ENCODE data around the gene RPL23. TPM values are rescaled to one million over a fixed set of nuclear protein-coding genes. Genes with fewer than 3 reads are reported as not detected.

Gene RPL23
- total RNA-seq, 1 donor from 2014 or later, result 1,142 TPM

DNA sequence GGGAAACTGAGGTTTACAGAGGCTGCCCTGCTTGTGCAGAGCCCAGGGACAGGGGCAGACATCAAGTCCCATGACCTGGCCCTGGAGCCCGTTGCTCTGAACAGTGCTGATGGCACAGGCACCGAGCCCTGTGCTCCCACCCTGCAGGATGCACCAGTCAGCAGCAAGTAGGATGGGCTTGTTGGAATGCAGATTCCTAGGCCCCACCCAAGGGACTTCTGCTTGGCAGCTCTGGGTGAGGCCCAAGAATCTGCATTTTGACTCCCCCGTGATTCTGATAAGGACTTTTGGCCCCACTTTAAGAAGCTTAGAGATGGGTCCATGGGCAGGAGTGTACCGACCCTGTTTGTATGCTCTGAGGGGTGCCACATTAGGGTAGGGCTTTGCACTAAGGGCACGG, 39.6 kb upstream of the RPL23 start:
- ATAC-seq (no peak), DNase-seq (no peak)
- TF ChIP-seq, protein P1, sequence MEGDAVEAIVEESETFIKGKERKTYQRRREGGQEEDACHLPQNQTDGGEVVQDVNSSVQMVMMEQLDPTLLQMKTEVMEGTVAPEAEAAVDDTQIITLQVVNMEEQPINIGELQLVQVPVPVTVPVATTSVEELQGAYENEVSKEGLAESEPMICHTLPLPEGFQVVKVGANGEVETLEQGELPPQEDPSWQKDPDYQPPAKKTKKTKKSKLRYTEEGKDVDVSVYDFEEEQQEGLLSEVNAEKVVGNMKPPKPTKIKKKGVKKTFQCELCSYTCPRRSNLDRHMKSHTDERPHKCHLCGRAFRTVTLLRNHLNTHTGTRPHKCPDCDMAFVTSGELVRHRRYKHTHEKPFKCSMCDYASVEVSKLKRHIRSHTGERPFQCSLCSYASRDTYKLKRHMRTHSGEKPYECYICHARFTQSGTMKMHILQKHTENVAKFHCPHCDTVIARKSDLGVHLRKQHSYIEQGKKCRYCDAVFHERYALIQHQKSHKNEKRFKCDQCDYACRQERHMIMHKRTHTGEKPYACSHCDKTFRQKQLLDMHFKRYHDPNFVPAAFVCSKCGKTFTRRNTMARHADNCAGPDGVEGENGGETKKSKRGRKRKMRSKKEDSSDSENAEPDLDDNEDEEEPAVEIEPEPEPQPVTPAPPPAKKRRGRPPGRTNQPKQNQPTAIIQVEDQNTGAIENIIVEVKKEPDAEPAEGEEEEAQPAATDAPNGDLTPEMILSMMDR (IDR thresholded peaks at IDR 0.05), result no peak
- H3K36me3 ChIP-seq, result peaks cover 76% of the 10 kb centered on the region
- intact Hi-C loops (cut with DNase I), result no loop called here
- H3K4me1 ChIP-seq, result peaks cover 55% of the 10 kb centered on the region
- no peak overlapping the region for H3K4me3 ChIP-seq
- H3K27me3 ChIP-seq, result no peaks in the 10 kb centered on the region
- no peaks in the 10 kb centered on the region for H3K9me3 ChIP-seq
- peak overlapping the region; percentile 59 for H3K27ac ChIP-seq

DNA sequence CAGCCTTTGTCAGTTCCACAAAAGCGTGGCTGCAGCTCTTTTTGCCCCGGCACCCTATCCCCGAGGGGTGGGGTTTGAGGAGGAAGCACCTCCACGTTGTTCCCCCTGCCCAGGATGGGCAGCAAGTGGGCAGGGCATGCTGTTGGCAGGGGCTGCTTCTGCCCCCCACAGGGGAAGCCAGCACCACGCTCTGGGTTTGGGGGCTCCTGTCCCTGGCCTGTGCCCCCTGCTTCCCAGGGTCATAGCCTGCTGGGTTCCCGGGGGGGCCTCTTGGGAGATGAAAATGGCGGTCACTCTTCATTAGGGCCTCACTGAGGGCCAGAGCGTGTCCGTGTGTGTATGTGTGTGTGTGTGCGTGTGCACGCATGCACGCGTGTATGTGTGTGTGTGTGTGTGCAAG, 39.1 kb upstream of the RPL23 start:
- no peaks in the 10 kb centered on the region for H3K9me3 ChIP-seq
- peaks cover 76% of the 10 kb centered on the region for H3K36me3 ChIP-seq
- DNase-seq, result no peak
- H3K27ac ChIP-seq, result no peak overlapping the region
- H3K27me3 ChIP-seq, result no peaks in the 10 kb centered on the region
- intact Hi-C loops (cut with DNase I), result no loop called here
- no peak overlapping the region for H3K4me3 ChIP-seq
- peaks cover 50% of the 10 kb centered on the region for H3K4me1 ChIP-seq
- no peak for ATAC-seq
- TF ChIP-seq, protein P1 (IDR thresholded peaks at IDR 0.05), result no peak

DNA sequence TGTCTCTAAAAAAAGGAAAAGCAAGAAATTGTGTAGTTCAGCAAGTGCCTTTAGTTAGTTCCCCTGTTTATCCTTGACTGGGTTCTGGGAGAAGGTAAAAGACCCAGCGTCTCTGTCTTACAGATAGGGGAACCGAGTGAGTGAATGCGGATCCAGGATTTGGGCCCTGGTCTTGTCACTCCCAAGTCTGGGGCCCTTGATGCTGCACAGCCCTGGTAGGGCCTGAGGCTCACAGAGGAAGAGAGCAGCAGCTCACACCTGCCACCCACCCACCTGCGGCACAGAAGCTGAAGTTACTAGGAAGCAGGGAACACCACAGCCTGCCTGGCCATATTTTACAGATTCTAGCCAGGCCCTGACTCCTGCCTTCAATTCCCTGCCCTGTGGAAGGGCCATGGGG, 38.6 kb upstream of the RPL23 start:
- TF ChIP-seq, protein P1 (IDR thresholded peaks at IDR 0.05), result no peak
- peaks cover 45% of the 10 kb centered on the region for H3K4me1 ChIP-seq
- ATAC-seq (no peak), DNase-seq (no peak)
- peaks cover 76% of the 10 kb centered on the region for H3K36me3 ChIP-seq
- H3K27ac ChIP-seq, result no peak overlapping the region
- H3K9me3 ChIP-seq, result no peaks in the 10 kb centered on the region
- intact Hi-C loops (cut with DNase I), result no loop called here
- no peaks in the 10 kb centered on the region for H3K27me3 ChIP-seq
- H3K4me3 ChIP-seq, result no peak overlapping the region

DNA sequence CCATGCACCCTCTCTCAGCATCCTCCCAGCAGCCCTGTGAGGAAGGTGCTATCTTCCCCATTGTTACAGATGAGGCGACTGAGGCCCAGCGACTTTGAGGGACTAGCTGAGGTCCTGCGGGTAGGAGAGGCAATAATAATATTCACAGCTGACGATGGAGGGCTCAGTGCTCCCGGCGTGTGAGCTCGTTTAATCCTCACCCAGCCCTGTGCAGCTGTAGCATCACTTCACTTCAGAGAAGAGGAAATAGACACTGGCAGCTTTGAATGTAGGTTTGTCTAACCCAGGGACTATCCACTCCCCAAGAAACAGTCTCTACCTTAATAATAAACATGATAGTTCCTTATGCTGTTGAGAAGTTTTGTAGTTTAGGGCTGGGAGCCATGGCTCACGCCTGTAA, 37.9 kb upstream of the RPL23 start:
- Histone ChIP-seq H3K4me1 (peaks cover 38% of the 10 kb centered on the region), H3K4me3 (no peak overlapping the region), H3K36me3 (peaks cover 79% of the 10 kb centered on the region), H3K9me3 (no peaks in the 10 kb centered on the region), H3K27me3 (no peaks in the 10 kb centered on the region), H3K27ac (peak overlapping the region; percentile 6)
- TF ChIP-seq, protein P1 (IDR thresholded peaks at IDR 0.05), result no peak
- intact Hi-C loops (cut with DNase I), result no loop called here
- DNase-seq (no peak), ATAC-seq (no peak)

DNA sequence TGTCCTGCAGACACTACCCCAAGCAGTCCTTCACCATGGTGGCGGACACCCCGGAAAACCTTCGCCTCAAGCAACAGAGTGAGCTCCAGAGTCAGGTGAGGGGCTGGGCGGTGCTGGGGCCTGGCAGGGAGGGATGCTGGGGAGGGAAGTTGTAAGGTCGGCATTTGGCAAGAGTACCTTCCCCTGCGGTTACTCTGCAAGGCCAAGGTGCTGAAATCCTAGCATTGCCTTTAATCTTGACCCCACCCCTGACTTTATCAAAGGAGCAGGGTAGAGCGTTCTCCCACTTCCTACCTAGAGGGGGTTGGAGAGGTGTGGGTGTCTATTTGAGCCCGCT, 36.9 kb upstream of the RPL23 start:
- Histone ChIP-seq H3K9me3 (no peaks in the 10 kb centered on the region), H3K27me3 (no peaks in the 10 kb centered on the region), H3K27ac (no peak overlapping the region), H3K36me3 (peaks cover 80% of the 10 kb centered on the region), H3K4me3 (no peak overlapping the region), H3K4me1 (peaks cover 41% of the 10 kb centered on the region)
- DNase-seq (no peak), ATAC-seq (no peak)
- intact Hi-C loops (cut with DNase I), result no loop called here
- TF ChIP-seq, protein P1 (IDR thresholded peaks at IDR 0.05), result no peak

DNA sequence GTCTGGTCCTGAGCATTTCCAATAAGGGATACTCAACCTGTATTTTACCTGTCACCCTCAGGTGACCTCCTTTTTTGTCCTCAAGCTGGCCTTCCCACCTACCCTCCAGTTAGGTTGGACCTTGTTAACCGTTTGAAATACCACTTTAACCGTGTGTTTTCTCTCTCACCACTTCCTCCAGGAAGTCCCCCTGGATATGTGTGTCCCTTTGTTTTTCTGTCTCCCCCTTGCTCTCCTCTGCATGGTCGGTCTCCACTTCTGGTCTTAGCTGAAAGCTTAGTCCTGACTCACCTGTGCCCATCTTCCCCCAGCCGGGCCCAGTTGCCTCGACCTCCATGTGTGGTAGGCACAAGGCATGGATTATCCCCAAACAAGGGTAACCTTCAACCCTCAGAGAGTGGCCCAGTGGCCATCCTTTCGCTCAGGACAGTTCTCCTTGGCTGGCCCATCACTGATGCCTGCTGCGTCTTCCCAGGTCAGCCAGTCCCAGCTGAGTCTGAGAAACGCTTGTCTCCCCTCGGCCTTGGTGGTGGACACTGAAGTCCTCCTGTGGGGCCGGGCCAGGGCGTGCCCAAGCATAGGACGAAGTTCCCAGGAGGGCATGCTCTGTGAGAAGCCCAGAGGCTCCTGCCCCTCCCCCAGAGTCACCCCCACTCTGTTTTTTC, 36.4 kb upstream of the RPL23 start:
- H3K27ac ChIP-seq, result no peak overlapping the region
- TF ChIP-seq, protein P1 (IDR thresholded peaks at IDR 0.05), result no peak
- no peak for ATAC-seq

More for the DNA sequence above, 36.4 kb upstream of the RPL23 start:
- no peak for DNase-seq
- Histone ChIP-seq H3K27me3 (no peaks in the 10 kb centered on the region), H3K4me3 (no peak overlapping the region), H3K9me3 (no peaks in the 10 kb centered on the region), H3K4me1 (peaks cover 42% of the 10 kb centered on the region), H3K36me3 (peaks cover 80% of the 10 kb centered on the region)
- intact Hi-C loops (cut with DNase I), result no loop called here

Measured in upper lobe of right lung (tissue), 1 donor.